GM19043 (cell line): Measurements from ENCODE around the gene PBRM1.
"Not testable (repeated sequence)": the region's sequence is repeated elsewhere in the genome, so short reads cannot be mapped to it uniquely, and the experiment has no call there.

Experiments
- ATAC-seq: cut with Tn5 transposase; IDR thresholded peaks from one replicate; pipeline ENCODE4 v1.9.1; 2021; ENCODE audit warnings: low read depth; ENCODE audit not compliant: unreplicated experiment

Gene PBRM1

DNA sequence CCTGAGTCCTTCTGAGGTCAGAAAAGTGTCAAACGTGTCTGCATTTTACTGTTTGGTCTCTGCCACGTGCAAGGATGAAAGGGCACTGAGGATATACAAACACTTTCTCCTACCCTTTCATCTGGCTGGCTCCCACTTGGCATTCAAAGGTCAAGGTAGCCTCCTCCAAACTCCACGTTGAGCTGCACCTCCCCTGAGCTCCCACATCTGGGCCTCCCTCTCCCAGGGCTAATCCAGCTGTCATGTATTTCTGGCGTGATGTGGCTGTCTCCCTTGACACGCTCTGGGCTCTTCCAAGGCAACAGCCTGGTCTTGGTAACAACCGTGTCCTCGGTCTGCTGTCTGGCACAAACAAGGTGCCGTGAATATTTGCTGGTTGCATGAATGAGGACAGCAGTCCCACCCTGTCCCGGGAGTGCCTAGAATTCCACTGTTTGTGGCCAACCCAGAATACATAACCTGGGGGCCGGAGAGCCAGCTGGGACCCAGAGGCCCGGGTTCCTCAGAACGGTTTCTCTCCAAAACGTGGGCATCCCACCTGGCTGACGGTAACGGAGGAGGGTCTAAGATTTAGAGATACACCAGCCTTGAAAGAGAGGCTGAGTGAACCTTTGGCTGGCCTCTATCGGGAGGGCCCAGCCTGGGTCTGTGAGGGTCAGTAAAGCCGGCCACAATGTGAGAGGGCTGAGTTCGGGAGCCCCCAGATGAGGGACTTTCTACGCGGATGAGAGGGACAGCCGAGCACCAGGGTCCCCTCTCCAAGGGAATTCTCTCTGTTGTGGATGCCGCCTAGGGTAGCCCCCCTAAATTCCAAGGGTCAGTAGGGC lies 19.1 kb upstream of the PBRM1 start:
- no peak for ATAC-seq

- ATAC-seq: no peak
These were observed 17.6 kb upstream of the PBRM1 start for GRCh38 chr3:52703341-52703740.

DNA sequence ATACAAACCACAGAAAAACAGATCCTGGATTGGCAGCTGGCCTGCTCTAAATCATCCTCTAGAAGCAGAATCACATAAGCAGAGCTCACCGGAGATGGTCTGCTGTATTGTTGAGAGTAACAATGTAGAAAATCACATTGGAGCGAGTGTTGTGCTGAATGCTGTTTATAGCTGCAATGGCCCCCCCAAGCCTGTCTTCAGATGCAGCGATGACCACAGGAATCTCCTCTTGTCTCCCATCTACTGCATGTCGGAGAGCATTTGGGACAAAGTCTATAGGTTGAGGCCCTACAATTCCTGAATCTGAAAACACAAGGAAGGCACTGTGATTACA lies 11.9 kb upstream of the PBRM1 start:
- no peak for ATAC-seq

DNA sequence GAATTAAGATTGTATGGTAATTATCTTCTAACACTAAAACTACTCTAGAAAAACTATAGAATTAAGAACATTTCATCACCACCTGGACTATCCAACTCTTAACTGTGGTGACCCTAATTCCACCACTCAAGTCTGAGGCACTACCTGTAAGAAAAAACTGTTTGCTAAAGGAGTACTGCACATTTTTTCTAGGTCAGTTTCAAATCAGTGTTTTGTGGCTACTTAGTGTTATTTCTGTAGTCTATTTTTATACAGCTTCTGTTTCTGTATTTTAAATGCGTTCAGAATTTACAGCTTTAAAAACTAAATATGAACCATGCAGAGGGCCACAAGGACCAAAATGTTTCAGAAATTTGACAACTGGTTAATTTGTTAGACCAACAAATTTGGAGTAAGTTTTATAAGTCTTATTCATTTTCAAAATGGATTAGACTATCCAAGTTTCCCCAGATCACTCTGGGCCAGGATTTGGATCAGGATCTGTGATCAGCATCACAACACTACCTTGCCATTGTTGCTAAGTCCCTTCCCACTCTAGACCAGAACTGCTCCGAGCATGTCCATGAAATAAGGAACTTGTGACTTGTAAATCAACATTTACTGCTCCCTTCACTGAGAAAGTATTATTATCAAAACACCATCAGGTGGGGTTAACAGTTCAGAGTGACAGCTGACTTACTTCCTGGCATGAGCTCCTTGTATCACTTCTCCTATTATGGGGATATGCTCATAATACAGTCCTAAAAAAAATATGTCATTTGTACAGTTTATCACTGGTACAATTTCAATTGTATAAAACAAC lies 11.3 kb upstream of the PBRM1 start:
- no peak for ATAC-seq

- no peak for ATAC-seq
These were observed 10.3 kb upstream of the PBRM1 start for GRCh38 chr3:52695798-52696671.

DNA sequence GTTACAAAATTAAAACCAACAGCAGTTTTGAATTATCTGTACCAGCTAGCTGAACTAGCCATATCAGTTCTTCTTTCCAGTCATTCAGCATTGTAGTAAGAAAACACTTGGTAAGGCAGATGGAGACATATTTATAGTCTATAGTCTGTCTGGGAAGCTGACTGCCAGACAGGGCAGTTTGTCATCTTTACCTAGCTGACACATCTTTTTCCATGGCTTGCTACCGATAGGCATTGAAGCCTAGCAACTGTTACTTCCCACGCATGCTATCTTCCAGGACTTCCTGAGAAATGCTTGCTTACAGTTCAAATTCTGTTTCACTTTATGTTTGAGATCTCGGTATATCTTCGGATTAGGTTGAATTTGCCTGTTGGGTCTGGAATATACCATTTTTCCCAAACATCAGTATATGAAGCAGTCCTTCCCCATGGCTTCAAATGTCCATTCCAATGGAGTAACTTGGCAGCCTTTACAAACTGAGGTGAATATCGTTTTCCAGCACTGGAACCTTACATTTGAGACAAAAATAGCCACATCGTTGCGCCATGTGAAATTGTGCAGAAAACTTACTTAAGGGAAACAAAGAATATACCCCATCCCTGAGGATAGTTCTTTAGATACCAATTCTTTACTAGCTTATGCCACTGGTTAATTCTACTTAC lies 8.9 kb upstream of the PBRM1 start:
- no peak for ATAC-seq

GRCh38 chr3:52693071-52693470 lies 7.4 kb upstream of the PBRM1 start:
- ATAC-seq: no peak

- ATAC-seq: no peak
These were observed 4.8 kb upstream of the PBRM1 start for GRCh38 chr3:52690560-52690959.

- no peak for ATAC-seq
These were observed 3.4 kb upstream of the PBRM1 start for GRCh38 chr3:52689151-52689550.

DNA sequence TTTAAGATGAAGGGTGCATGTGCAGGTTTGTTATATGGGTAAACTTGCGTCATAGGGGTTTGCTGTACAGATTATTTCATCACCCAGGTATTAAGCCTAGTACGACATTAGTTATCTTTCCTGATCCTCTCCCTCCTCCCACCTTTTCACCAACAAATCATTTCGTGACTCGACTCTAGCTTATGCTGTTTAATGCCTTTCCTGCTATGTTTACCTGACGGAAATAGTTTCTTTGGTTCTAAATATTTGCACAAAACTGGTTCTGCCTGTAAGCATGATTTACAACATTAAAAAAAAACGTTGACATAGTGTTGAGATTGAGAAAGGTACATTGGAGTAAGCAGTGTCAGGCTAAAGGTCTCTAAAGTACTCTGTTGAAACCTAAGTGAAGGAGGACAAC lies 2.6 kb upstream of the PBRM1 start:
- ATAC-seq: no peak

- peak; percentile 76 for ATAC-seq
These were observed 416 bp downstream of the PBRM1 start for GRCh38 chr3:52685285-52685708.

DNA sequence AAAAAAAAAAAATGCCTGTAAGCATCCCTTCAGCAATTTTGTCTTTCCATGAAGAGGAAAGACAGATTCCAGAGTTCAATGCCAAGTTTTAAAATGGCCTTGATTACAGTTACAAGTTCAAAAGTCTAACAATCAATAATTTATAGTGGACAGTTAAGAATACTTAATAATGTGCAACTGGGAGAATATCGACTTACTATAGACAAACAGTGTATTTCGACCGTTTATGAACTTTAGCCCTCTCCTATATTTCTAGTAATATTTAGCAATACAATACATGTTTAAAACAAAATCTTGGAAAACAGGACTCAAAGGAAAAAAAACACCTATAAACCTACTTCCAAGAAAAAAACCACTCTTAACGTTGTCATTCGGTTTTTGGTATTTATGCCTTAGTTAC lies 1.5 kb downstream of the PBRM1 start:
- ATAC-seq: no peak

DNA sequence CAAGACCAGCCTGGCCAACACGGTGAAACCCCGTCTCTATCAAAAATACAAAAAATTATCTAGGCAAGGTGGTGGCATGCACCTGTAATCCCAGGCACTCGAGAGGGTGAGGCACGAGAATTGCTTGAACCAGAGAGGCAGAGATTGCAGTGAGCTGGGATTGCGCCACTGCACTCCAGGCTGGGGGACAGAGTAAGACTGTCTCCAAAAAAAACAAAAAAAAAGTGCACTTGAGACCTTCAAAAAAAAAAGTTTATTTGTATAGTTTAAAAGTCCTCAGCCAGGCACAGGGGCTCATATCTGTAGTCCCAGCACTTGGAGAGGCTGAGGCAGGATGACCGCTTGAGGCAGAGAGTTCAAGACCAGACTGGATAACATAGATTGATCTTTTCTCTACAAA lies 2.1 kb downstream of the PBRM1 start:
- ATAC-seq: no peak

GRCh38 chr3:52682016-52682415 lies 3.7 kb downstream of the PBRM1 start:
- no peak for ATAC-seq

GRCh38 chr3:52681596-52681995 lies 4.1 kb downstream of the PBRM1 start:
- no peak for ATAC-seq

- no peak for ATAC-seq
These were observed 5.9 kb downstream of the PBRM1 start for GRCh38 chr3:52679811-52680210.

DNA sequence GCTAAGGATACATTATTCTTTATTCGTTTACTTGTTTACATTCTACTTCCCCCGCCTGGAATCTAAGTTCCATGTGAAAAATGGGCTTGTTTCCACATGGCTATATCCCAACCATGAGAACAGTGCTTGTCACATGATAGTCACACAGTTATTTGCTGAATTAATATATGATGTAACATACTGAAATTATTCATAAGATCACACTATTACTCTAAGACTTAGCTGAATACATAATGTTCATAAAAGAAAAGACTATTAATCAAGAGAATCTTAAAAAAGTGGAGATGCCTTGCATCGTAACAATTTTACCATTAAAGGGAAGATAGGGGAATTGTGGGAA lies 6.5 kb downstream of the PBRM1 start:
- no peak for ATAC-seq

DNA sequence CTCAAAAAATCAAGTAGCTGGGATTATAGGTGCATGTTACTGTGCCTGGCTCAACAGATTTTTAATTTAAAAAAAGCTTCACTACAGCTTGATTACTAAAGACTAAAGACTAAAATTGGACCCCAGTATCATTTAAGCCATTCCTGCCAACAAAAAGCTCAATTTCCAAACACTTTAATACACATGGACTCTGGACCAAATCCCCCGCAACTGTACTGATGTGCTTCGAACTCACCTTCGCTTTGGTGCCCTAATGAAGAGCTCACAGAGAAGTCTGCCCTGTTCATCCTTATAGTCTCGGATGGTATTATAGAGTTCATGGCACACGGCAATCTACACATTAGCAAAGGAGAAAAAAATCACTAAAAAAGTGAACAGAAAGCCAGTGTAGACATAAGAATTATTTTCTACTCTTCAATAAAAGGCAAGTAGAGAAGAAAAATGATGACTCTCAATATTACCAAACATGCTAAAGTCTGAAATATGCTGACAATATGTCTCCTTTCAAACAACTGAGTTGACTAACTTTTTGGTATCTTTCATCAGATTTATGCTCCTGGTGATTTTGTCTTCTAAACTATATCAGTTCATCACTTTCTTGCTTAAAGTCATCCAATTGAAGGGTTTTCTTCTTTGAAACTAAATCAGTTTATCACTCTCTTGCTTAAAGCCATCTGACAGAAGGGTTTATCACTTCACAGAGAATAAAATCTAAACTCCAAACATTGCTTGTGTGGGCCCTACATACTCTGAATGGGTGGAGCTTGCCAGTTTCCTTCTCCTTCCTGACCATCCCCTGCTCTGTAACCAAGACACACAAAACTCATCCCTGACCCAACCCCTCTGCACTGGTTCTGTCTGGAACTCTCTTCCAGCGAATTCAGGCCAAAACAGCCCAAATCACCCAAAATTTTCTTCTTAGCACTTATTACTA lies 7.2 kb downstream of the PBRM1 start:
- ATAC-seq: no peak

DNA sequence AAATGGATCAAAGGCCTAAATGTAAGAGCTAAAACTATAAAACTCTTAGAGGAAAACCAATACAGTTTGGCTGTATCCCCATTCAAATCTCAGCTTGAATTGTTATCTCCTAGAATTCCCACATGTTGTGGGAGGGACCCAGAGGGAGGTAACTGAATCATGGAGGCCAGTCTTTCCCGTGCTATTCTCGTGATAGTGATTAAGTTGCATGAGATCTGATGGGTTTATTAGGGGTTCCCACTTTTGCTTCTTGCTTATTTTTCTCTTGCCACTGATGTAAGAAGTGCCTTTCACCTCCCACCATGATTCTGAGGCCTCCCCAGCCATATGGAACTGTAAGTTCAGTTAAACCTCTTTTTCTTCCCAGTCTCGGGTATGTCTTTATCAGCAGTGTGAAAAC lies 9.5 kb downstream of the PBRM1 start:
- ATAC-seq: not testable (repeated sequence)

DNA sequence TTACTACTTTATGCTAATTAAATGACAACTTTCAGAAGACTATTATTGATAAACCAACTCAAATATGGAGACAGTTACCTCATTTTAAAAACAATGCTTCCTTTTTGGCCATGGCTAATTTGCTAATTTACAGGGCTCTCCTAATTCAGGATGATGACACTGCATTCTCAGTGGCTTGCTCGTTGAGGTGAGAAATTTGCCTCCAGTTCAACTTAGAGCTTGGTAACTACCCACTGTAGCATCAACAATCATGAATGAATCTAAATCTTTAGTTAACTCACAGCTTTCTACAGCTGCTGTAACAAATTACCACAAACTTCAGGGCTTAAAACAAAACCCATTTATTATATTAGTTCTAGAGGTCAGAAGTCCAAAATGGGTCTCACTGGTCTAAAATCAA lies 14.0 kb downstream of the PBRM1 start:
- ATAC-seq: no peak
